Stimulated activated effector memory CD8-positive, alpha-beta T cell treated with anti-CD3 and anti-CD28 coated beads, Interleukin-12 subunit alpha, Interleukin-12 subunit beta, amount 100 ng/mL, for 72 hours (primary cell): ENCODE data around the gene SATB1.
"Not testable (repeated sequence)": the region's sequence is repeated elsewhere in the genome, so short reads cannot be mapped to it uniquely, and the experiment has no call there.

Source experiments
- ATAC-seq: fragments of 150-1000 bp; cut with Tn5 transposase; 2 replicates; pipeline ENCODE4 v1.10.0; 2021
- DNase-seq, 2 donors: peaks; one replicate each; pipeline ENCODE4 v3.0.0; 2021 to 2022; ENCODE audit warnings: low spot score in 2 of 2
- H3K27ac Mint-ChIP-seq: one replicate; pipeline ENCODE4 v1.8.0; 2022; ENCODE audit warnings: mild to moderate bottlenecking, mixed read lengths
- H3K36me3 Mint-ChIP-seq: one replicate; pipeline ENCODE4 v1.8.0; 2022; ENCODE audit warnings: mild to moderate bottlenecking, mixed read lengths
- H3K4me1 Mint-ChIP-seq: one replicate; pipeline ENCODE4 v1.8.0; 2022; ENCODE audit warnings: mixed read lengths
- H3K4me3 Mint-ChIP-seq: one replicate; pipeline ENCODE4 v1.8.0; 2022; ENCODE audit warnings: mild to moderate bottlenecking, mixed read lengths
- H3K9me3 Mint-ChIP-seq: one replicate; pipeline ENCODE4 v1.8.0; 2022; ENCODE audit warnings: mixed read lengths

SATB1 gene

DNA sequence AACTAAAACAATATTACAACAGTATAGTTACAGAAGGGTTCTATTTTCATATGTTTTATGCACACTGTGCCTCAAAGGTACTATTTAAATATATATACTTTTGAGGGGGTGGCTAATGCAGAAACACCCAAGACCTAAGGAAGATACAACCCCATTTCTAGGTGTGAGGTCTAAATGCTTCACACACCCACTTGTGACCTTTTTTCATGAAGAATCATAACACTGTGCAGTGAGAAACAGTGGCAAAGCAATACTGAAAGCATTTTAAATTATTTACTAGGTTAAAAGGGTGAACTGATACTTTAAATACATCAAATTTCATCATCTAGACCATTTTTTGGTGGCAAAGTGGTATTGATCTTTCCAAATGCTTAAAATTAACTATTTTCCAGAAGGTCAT is 67.4 kb downstream of the SATB1 start:
- H3K36me3 Mint-ChIP-seq = peaks cover 100% of the 10 kb centered on the region
- DNase-seq (no peak), ATAC-seq (no peak)
- H3K9me3 Mint-ChIP-seq = no peaks in the 10 kb centered on the region
- H3K4me1 Mint-ChIP-seq = peaks cover 21% of the 10 kb centered on the region
- no peak overlapping the region for H3K27ac Mint-ChIP-seq
- no peak overlapping the region for H3K4me3 Mint-ChIP-seq

DNA sequence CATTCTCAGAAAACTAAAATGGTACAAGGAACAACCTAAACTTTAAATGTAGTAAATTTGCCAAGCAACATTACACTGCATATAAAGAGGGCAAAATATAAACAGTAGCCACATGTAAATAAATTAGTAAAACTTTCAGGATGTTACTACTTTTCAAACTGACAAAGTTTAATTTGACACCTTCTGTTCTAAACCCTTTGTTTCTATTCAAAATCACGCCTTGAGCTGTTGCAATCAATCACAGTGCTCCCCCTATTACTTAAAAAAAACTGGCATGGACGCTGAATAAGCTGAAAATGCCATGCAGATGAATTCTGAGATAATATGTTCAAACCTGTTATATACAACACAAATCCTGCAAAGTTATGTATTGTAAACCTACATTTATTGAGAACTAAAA is 69.3 kb downstream of the SATB1 start:
- Mint-ChIP-seq H3K9me3 (no peaks in the 10 kb centered on the region), H3K4me1 (peaks cover 20% of the 10 kb centered on the region), H3K4me3 (no peak overlapping the region), H3K36me3 (peaks cover 100% of the 10 kb centered on the region), H3K27ac (no peak overlapping the region)
- ATAC-seq = no peak
- no peak for DNase-seq

DNA sequence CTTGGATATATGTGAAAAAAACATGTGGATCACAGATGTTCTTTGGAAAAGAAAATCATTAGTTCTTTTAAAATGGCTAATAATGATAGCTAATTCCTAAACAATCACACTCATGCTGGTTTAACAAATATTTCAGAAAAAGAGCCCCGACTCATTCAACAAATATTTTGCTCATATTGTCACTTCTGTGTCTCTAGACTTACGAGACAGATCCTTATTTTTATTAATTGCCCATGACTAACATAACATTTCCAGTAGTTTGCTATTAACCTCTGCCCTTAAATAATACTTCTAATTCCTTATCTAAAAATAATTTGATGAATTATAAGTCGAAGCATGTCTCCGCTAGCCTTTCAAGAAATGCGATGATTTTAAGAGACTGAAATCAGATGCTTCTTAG is 70.4 kb downstream of the SATB1 start:
- Mint-ChIP-seq H3K36me3 (peaks cover 100% of the 10 kb centered on the region), H3K4me3 (no peak overlapping the region), H3K27ac (no peak overlapping the region), H3K9me3 (no peaks in the 10 kb centered on the region), H3K4me1 (peaks cover 12% of the 10 kb centered on the region)
- ATAC-seq = no peak
- no peak for DNase-seq

- peak overlapping the region; percentile 72 for H3K27ac Mint-ChIP-seq
- peaks cover 100% of the 10 kb centered on the region for H3K36me3 Mint-ChIP-seq
- ATAC-seq = no peak
- H3K4me3 Mint-ChIP-seq = no peak overlapping the region
- H3K4me1 Mint-ChIP-seq = peaks cover 12% of the 10 kb centered on the region
- no peak for DNase-seq
- H3K9me3 Mint-ChIP-seq = no peaks in the 10 kb centered on the region
Observed at GRCh38 chr3:18351823-18352744, 73.1 kb downstream of the SATB1 start.

DNA sequence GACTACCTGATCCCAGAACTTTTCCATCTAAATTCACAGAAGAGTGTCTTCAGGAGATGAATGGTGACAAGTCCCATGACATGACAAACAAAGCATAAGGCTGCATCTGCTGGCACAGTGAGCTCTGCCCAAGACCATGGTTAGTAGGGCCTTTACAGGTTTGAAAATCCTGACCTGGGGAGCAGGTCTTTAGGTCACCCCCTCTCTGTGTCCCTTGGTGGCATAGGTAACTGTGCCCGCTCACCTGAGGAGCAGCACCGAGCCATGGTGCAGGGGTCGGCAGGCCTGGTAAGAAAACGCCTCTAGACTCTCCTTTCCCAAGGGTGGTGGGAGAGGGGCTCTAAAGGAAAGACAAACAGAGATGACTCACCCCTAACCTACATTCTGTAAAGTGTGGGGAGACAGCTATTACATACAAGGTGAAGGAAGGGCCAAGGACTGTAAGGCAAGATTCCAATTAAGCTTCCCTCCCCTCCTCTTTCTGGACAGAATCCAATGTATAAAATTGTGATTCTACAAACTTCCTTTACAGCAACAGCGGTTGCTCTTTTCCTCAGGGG is 74.0 kb downstream of the SATB1 start:
- H3K4me1 Mint-ChIP-seq = peaks cover 12% of the 10 kb centered on the region
- H3K36me3 Mint-ChIP-seq = peaks cover 100% of the 10 kb centered on the region
- no peak for DNase-seq
- H3K9me3 Mint-ChIP-seq = no peaks in the 10 kb centered on the region
- ATAC-seq = peak; percentile 26
- H3K4me3 Mint-ChIP-seq = no peak overlapping the region
- H3K27ac Mint-ChIP-seq = peak overlapping the region; percentile 17

DNA sequence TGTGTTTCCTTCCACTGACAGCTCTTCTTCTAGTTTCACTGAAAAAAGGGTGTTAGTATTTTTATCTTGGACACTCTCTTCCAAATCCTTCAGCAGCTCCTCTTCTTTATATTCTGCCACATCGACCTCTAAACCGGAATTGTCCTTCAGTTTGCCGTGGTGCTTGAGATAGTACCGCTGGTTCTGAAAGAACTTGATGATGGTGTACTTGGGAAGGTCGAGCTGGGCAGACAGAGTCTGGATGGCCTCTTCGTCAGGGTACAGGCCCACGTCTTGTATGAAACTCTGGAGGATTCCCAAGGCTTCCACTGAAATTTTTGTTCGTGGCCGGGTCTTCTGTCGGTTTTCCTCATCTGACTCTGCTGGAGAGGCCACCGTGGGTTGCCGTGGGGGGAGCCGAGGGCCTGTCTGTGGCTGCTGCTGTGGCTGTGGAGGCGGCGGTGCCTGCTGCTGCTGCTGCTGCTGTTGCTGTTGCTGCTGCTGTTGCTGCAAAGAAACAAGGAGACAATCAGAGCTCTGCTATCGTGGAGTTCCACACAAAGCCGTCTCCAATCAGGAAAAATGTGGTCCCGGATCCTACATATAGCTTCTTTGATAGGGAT is 75.8 kb downstream of the SATB1 start:
- no peak for DNase-seq
- Mint-ChIP-seq H3K36me3 (peaks cover 96% of the 10 kb centered on the region), H3K27ac (peak overlapping the region; percentile 35), H3K9me3 (no peaks in the 10 kb centered on the region), H3K4me3 (no peak overlapping the region), H3K4me1 (peaks cover 12% of the 10 kb centered on the region)
- ATAC-seq = no peak

DNA sequence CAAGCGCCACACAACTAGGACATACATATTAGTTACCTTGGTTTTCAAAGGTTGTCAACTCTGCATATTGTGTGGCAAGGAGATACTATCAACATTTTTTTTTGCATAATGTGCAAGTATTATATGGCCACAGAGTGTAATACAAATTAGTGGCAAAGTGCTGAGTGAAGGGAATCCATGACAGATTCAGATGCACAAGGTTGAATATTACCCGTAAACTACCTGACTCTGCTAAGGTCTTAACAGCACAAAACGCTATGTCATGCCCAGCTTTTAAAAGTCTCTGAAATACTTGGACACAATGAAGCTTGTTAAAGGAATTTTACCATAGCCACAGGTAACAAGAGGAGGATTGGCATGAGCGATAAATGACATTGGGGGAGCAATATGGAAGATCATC is 79.0 kb downstream of the SATB1 start:
- H3K36me3 Mint-ChIP-seq = peaks cover 64% of the 10 kb centered on the region
- H3K27ac Mint-ChIP-seq = peak overlapping the region; percentile 61
- H3K4me1 Mint-ChIP-seq = peaks cover 2% of the 10 kb centered on the region
- H3K4me3 Mint-ChIP-seq = no peak overlapping the region
- peak; percentile 61 for ATAC-seq
- DNase-seq = no peak
- no peaks in the 10 kb centered on the region for H3K9me3 Mint-ChIP-seq

- H3K36me3 Mint-ChIP-seq = peaks cover 53% of the 10 kb centered on the region
- no peaks in the 10 kb centered on the region for H3K9me3 Mint-ChIP-seq
- ATAC-seq (peak; percentile 53), DNase-seq (no peak)
- no peaks in the 10 kb centered on the region for H3K4me1 Mint-ChIP-seq
- H3K27ac Mint-ChIP-seq = no peak overlapping the region
- no peak overlapping the region for H3K4me3 Mint-ChIP-seq
Observed at GRCh38 chr3:18345015-18345367, 80.1 kb downstream of the SATB1 start.

DNA sequence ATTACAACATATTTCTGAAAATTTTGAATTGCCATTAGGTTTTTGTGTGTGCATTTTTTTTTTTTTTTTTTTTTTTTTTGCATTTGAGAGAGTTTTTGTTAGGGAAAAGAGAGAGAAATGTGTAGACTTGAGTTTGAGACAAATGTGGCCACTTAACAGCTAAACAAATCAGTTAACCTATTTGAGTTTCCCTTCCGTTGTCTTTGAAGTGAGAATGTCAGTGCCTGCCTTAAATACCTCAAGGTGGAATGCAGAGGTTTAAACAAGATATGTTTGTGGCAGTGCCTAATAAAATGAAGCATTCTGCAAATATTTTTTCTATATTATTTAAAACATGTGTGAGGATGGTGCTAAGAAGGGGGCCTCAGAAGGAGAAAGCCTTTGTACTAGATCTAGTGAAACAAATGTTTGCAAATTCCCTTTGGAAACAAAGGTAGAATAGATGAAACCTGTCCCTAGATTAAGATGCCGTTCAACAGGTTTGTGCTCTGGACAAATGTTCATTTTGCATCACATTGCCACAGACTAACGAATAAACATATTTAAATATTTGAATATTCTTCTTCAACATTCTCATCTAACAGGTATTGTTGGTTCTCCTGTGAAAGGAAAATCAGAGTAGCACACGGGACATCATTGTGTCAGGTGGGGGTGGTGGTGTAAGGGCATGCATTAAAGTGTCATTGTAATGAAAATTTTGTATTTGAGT is 80.7 kb downstream of the SATB1 start:
- H3K27ac Mint-ChIP-seq = peak overlapping the region; percentile 12
- ATAC-seq = peak; percentile 25
- no peak overlapping the region for H3K4me3 Mint-ChIP-seq

DNA sequence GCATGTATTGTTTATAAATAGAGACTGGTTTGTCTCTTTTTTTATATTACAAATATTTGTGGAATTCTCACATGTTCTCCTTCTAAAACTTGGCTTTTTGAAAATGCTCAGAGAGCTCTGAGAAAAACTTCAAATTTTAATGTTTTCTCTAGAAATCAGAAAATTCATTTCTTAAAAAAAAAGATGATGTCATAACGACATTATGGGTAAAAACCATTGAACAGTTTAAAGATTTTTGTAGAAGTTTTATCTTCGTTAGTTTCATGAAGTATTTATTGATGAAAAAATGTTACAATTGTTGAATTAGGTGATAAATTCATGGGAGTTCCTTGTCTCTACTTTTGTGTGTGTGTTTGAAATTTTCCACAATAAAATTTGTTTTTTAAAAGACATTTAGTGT is 81.3 kb downstream of the SATB1 start:
- H3K27ac Mint-ChIP-seq = peak overlapping the region; percentile 12
- no peaks in the 10 kb centered on the region for H3K4me1 Mint-ChIP-seq
- H3K36me3 Mint-ChIP-seq = peaks cover 41% of the 10 kb centered on the region
- DNase-seq (no peak), ATAC-seq (no peak)
- H3K4me3 Mint-ChIP-seq = no peak overlapping the region
- H3K9me3 Mint-ChIP-seq = no peaks in the 10 kb centered on the region

More for the DNA sequence above, 80.7 kb downstream of the SATB1 start:
- H3K9me3 Mint-ChIP-seq = no peaks in the 10 kb centered on the region
- peaks cover 48% of the 10 kb centered on the region for H3K36me3 Mint-ChIP-seq
- DNase-seq = no peak
- no peaks in the 10 kb centered on the region for H3K4me1 Mint-ChIP-seq

GRCh38 chr3:18338827-18339514 is 86.2 kb downstream of the SATB1 start:
- no peaks in the 10 kb centered on the region for H3K4me1 Mint-ChIP-seq
- ATAC-seq = no peak
- no peak overlapping the region for H3K4me3 Mint-ChIP-seq
- DNase-seq = no peak
- H3K36me3 Mint-ChIP-seq = no peaks in the 10 kb centered on the region
- H3K9me3 Mint-ChIP-seq = no peaks in the 10 kb centered on the region
- no peak overlapping the region for H3K27ac Mint-ChIP-seq

DNA sequence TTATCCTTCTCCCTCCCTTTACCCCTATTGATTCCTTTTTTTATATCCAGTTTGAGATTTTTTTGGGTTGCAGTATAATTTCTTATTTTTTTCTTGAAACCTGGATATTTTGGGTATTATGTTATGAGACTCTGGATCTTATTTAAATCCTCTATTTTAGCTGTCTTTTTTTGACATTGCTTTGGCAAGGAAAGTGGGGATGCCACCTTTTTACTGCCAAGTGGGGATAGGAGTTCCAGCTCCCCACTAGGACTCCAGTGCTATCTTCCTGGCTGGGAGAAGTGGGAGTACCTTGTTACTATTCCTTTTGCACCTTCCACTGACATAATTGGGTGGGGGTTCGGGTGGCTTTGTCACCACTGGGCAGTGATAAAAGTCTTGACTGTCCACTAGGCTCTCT is 87.9 kb downstream of the SATB1 start:
- H3K36me3 Mint-ChIP-seq = no peaks in the 10 kb centered on the region
- H3K4me1 Mint-ChIP-seq = no peaks in the 10 kb centered on the region
- no peaks in the 10 kb centered on the region for H3K9me3 Mint-ChIP-seq
- DNase-seq (no peak), ATAC-seq (no peak)
- no peak overlapping the region for H3K27ac Mint-ChIP-seq
- no peak overlapping the region for H3K4me3 Mint-ChIP-seq

- ATAC-seq (no peak), DNase-seq (no peak)
- Mint-ChIP-seq H3K4me3 (no peak overlapping the region), H3K36me3 (no peaks in the 10 kb centered on the region), H3K4me1 (no peaks in the 10 kb centered on the region), H3K27ac (no peak overlapping the region), H3K9me3 (no peaks in the 10 kb centered on the region)
Observed at GRCh38 chr3:18334837-18335601, 90.1 kb downstream of the SATB1 start.

- not testable (repeated sequence) for DNase-seq, H3K27ac Mint-ChIP-seq, H3K4me1 Mint-ChIP-seq, H3K36me3 Mint-ChIP-seq, ATAC-seq, H3K4me3 Mint-ChIP-seq, H3K9me3 Mint-ChIP-seq
Observed at GRCh38 chr3:18330772-18331441, 94.2 kb downstream of the SATB1 start.
